Calu3 (cell line): ENCODE results near the gene RILP. TPM values are rescaled to one million over a fixed set of nuclear protein-coding genes. Genes with fewer than 3 reads are reported as not detected.
"Not testable (repeated sequence)": the region's sequence is repeated elsewhere in the genome, so short reads cannot be mapped to it uniquely, and the experiment has no call there.

Source experiments
- BruUV-seq: library from RNA; stranded (reverse); fragments of 400-500 nt; replicated peaks from 2 replicates; lab custom pipeline; 2021; lab: Mats Ljungman, UMichigan
- CTCF ChIA-PET: fragments of 300-600 bp; sonication (Branson Sonifier 250); formaldehyde crosslinking; loops from one replicate; lab custom pipeline; 2022; ENCODE audit warnings: antibody characterized with exemption; lab: Charles Lee
- DNase-seq: peaks from one replicate; pipeline ENCODE4 v3.0.0; 2022
- H3K27ac Mint-ChIP-seq: one replicate; pipeline ENCODE4 v1.8.0; 2022; ENCODE audit warnings: mixed read lengths; ENCODE audit not compliant: unreplicated experiment
- H3K27me3 Mint-ChIP-seq: one replicate; pipeline ENCODE4 v1.8.0; 2022; ENCODE audit warnings: mixed read lengths; ENCODE audit not compliant: unreplicated experiment
- H3K36me3 Mint-ChIP-seq: one replicate; pipeline ENCODE4 v1.8.0; 2022; ENCODE audit warnings: mild to moderate bottlenecking, moderate library complexity, mixed read lengths; ENCODE audit not compliant: insufficient read depth, unreplicated experiment
- H3K4me1 Mint-ChIP-seq: one replicate; pipeline ENCODE4 v1.8.0; 2022; ENCODE audit warnings: mild to moderate bottlenecking, low read depth, mixed read lengths; ENCODE audit not compliant: unreplicated experiment
- H3K4me3 Mint-ChIP-seq: one replicate; pipeline ENCODE4 v1.8.0; 2022; ENCODE audit warnings: mild to moderate bottlenecking, low read depth, moderate library complexity, mixed read lengths; ENCODE audit not compliant: unreplicated experiment
- H3K9me3 Mint-ChIP-seq: one replicate; pipeline ENCODE4 v1.8.0; 2022; ENCODE audit warnings: low read depth, mixed read lengths; ENCODE audit not compliant: unreplicated experiment
- intact Hi-C: fragments of 100-400 bp; cut with micrococcal nuclease; formaldehyde crosslinking; loops from one replicate; pipeline ENCODE4 v1.10.0; 2022; ENCODE audit not compliant: unreplicated experiment
- total RNA-seq: library from RNA; stranded (reverse); gene quantifications from 2 replicates; pipeline ENCODE4 v1.2.3, GENCODE V29; 2022
- TF ChIP-seq, protein P1 (sequence below): fragments of 200-600 bp; IDR thresholded peaks from one replicate; pipeline ENCODE4 v1.8.0; 2022; ENCODE audit warnings: antibody characterized with exemption; ENCODE audit not compliant: unreplicated experiment

RILP gene
- total RNA-seq, 1 experiment from 2014 or later = 1.8 TPM

DNA sequence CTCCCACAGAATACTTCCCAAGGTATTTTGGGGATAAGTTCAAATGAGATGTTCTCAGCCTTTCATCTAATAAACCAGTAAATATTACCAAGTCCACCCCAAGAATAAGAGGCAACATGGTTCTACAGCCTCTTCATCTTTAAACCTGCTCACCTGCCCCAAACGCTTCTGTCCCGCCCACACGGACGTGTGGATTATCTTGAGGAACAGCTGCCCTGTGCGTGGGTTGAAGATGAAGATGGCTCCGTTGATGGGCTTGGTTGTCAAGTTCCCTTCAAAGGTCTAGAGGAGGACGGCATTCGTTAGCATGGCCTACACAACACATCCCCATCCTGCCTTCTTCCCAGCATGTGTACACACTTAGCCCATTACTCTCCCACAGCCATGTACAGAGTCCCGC, 8.4 kb upstream of the RILP start:
- Mint-ChIP-seq H3K27me3 (no peaks in the 10 kb centered on the region), H3K36me3 (peaks cover 55% of the 10 kb centered on the region), H3K4me3 (no peak overlapping the region), H3K9me3 (no peaks in the 10 kb centered on the region), H3K27ac (no peak overlapping the region), H3K4me1 (no peaks in the 10 kb centered on the region)
- DNase-seq = no peak
- intact Hi-C loops = no loop called here
- TF ChIP-seq, protein P1, sequence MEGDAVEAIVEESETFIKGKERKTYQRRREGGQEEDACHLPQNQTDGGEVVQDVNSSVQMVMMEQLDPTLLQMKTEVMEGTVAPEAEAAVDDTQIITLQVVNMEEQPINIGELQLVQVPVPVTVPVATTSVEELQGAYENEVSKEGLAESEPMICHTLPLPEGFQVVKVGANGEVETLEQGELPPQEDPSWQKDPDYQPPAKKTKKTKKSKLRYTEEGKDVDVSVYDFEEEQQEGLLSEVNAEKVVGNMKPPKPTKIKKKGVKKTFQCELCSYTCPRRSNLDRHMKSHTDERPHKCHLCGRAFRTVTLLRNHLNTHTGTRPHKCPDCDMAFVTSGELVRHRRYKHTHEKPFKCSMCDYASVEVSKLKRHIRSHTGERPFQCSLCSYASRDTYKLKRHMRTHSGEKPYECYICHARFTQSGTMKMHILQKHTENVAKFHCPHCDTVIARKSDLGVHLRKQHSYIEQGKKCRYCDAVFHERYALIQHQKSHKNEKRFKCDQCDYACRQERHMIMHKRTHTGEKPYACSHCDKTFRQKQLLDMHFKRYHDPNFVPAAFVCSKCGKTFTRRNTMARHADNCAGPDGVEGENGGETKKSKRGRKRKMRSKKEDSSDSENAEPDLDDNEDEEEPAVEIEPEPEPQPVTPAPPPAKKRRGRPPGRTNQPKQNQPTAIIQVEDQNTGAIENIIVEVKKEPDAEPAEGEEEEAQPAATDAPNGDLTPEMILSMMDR = no peak
- no TSS peak for BruUV-seq
- CTCF ChIA-PET = interaction anchor here (0.6 kb wide), 1 partner anchor 35 kb away, joined by 3 read pairs; no protein-coding TSS in a partner anchor

DNA sequence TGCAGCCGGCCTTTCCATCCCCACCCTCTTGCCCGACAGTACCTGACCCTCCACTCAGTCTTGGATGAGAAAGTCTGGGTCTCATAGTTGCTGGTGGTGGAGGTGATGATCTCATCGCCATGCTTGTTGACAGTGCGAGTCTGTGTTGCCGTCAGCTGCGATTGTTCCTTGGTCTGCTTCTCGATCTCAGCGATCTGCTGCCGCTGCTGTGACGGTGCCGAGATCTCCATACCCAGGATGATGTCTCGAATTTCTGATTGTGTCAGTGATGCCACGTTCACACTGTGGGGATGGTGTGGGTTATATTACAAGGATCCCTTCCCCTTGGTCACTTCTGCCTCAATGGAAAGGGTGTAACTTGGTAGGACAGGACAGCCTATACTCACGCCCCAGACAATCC, 4.1 kb upstream of the RILP start:
- TF ChIP-seq, protein P1 = no peak
- intact Hi-C loops = no loop called here
- no peak for DNase-seq
- no peaks in the 10 kb centered on the region for H3K4me1 Mint-ChIP-seq
- CTCF ChIA-PET = no interaction called here
- no peak overlapping the region for H3K4me3 Mint-ChIP-seq
- peaks cover 46% of the 10 kb centered on the region for H3K36me3 Mint-ChIP-seq
- BruUV-seq = no TSS peak
- no peak overlapping the region for H3K27ac Mint-ChIP-seq
- no peaks in the 10 kb centered on the region for H3K9me3 Mint-ChIP-seq
- no peaks in the 10 kb centered on the region for H3K27me3 Mint-ChIP-seq

DNA sequence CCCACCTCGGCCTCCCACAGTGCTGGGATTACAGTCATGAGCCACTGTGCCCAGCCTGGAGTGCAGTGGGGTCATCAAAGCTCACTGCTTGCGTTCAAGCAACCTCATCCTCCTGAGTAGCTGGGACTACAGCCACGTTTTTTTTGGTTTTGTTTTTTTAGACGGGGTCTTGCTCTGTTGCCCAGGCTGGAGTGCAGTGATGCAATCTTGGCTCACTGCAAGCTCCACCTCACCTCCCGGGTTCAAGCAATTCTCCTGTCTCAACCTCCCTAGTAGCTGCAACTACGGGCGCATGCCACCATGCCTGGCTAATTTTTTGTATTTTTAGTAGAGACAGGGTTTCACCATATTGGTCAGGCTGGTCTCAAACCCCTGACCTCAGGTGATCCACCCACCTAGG, 3.1 kb upstream of the RILP start:
- DNase-seq, CTCF ChIA-PET, BruUV-seq, H3K4me3 Mint-ChIP-seq, intact Hi-C loops, H3K27me3 Mint-ChIP-seq, H3K9me3 Mint-ChIP-seq, H3K4me1 Mint-ChIP-seq, H3K27ac Mint-ChIP-seq: not testable (repeated sequence)
- peaks cover 37% of the 10 kb centered on the region for H3K36me3 Mint-ChIP-seq

- Mint-ChIP-seq H3K27me3 (no peaks in the 10 kb centered on the region), H3K4me1 (no peaks in the 10 kb centered on the region), H3K9me3 (no peaks in the 10 kb centered on the region), H3K4me3 (no peak overlapping the region), H3K36me3 (peaks cover 26% of the 10 kb centered on the region), H3K27ac (no peak overlapping the region)
- intact Hi-C loops = no loop called here
- TF ChIP-seq, protein P1 = no peak
- CTCF ChIA-PET = interaction anchor here (1.1 kb wide), 1 partner anchor 18 kb away, joined by 3 read pairs; no protein-coding TSS in a partner anchor
- no TSS peak for BruUV-seq
- DNase-seq = no peak
Observed at GRCh38 chr17:1651559-1651844, 1.8 kb upstream of the RILP start.

- intact Hi-C loops = no loop called here
- Mint-ChIP-seq H3K27ac (no peak overlapping the region), H3K27me3 (no peaks in the 10 kb centered on the region), H3K9me3 (no peaks in the 10 kb centered on the region), H3K4me1 (no peaks in the 10 kb centered on the region), H3K4me3 (no peak overlapping the region), H3K36me3 (peaks cover 21% of the 10 kb centered on the region)
- BruUV-seq = TSS peak; percentile 83
- DNase-seq = no peak
- TF ChIP-seq, protein P1 = no peak
- CTCF ChIA-PET = interaction anchor here (0.7 to 1.1 kb wide), 2 partner anchors 18 to 684 kb away, joined by 3 read pairs; no protein-coding TSS in a partner anchor
Observed at GRCh38 chr17:1650731-1651558, 1.3 kb upstream of the RILP start.
